Measurements from ENCODE around the gene POLG. TPM values are rescaled to one million over a fixed set of nuclear protein-coding genes. Genes with fewer than 3 reads are reported as not detected.
A peak's percentile ranks its signal among the peaks of the same experiment; 100 is the strongest.

The POLG gene
- total and polyA plus RNA-seq, 2 of the 4 experiments (the other 2 are of a cell fraction): 19.9 to 30.6 TPM

DNA sequence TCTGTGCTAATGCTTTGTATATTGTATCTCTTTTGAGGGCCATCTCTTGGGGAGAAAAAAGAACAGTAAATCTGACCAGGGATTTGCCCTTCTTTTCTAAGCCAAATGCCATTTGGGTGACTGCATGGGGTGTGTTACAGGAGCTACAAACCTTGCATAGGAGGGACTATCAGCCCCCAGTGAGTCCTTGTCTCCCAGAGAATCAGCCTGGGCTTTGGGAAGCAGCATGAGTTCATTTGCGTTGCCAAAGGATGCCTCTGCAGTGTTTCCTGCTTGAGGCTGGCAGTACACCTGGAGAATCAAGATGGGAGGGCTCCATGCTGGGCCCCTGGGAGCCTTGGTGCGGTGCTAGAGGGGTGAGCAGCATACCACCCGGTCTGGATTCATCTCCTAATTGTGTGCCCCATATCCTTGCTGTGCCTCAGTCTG lies 49.6 kb upstream of the POLG start (continued):
- TF ChIP-seq SMC3 (IDR thresholded peaks at IDR 0.05; ENCODE audit: low read depth, low read length) (no peak), RCOR1 (IDR thresholded peaks at IDR 0.05; ENCODE audit: insufficient replicate concordance, low read length) (no peak)

DNA sequence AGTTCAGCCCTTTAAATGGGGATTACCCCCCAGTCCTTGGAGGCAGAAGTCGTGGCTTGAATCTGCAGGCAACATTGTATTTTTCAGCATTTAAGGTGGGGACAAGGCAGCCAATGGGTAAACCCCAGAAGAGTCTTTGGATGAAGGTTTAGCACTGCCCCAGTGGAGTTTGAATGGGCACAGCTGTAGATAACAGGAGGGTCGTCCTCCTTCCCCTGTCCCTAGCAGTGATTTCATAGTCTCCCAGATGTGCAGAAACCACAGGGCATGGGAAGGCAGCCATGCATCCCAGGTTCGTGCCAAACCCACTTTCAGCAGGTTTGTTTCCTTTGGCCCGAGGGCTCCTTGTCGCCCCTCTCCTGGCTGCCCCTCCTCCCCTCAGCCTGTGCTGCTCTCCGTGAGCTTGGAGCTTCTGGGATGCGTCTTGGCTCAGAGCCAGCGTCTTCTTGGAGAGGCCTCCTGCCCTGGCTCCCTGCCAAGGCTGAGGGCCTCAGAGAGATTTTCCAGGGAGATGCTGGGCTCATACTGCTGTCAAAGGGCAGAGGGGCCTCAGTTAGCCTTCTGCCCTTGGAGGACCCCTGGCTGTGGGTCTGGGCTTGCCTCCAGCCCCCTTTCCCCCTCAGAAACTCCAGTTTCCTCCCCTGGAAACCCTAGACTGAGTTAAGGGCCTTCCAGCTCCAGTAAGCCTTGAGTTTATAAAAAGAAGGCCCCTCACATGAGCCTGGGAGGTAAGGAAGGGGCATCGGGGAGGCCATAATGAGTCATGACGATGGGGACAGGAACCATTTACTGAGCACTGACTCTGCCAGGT lies 48.9 kb upstream of the POLG start:
- ATAC-seq (ENCODE audit: low read depth) (no peak), DNase-seq (peak; percentile 11)
- Histone ChIP-seq H2BK20ac (ENCODE audit: low read depth, low read length) (no peak overlapping the region), H3K4ac (ENCODE audit: low read depth, low read length) (no peak overlapping the region), H3K27ac (ENCODE audit: insufficient read depth, low read length) (no peak overlapping the region), H2AK5ac (ENCODE audit: low read depth, low read length) (no peak overlapping the region), H3K4me2 (ENCODE audit: low read depth, low read length) (no peak overlapping the region), H2AFZ (replicated peaks; ENCODE audit: low read length, poor library complexity) (no peak overlapping the region), H3K14ac (replicated peaks; ENCODE audit: low read depth, low read length) (no peak overlapping the region), H3K18ac (ENCODE audit: low read depth, low read length) (no peak overlapping the region), H4K5ac (ENCODE audit: low read depth, low read length) (no peak overlapping the region), H3K36me3 (ENCODE audit: control insufficient read depth, insufficient read depth, low read length) (no peaks in the 10 kb centered on the region), H3K9me1 (ENCODE audit: insufficient read depth, low read length) (no peaks in the 10 kb centered on the region), H3K79me1 (ENCODE audit: low read depth in 1 of 2, low read length in 2 of 2) (no peaks in the 10 kb centered on the region), H2BK120ac (ENCODE audit: low read depth, low read length) (no peak overlapping the region), H3K4me1 (ENCODE audit: control insufficient read depth, insufficient read depth, low read length) (no peaks in the 10 kb centered on the region), H4K20me1 (ENCODE audit: insufficient read depth, low read length) (no peaks in the 10 kb centered on the region), H3K23ac (ENCODE audit: low read depth, low read length) (no peak overlapping the region), H3K56ac (ENCODE audit: extremely low read depth, insufficient read depth, low read length) (no peak overlapping the region), H3K27me3 (ENCODE audit: control insufficient read depth, insufficient read depth, low read length) (peaks cover 74% of the 10 kb centered on the region), H3K9ac (ENCODE audit: low read depth, low read length) (no peak overlapping the region), H4K91ac (ENCODE audit: insufficient read depth, low read depth, low read length) (no peak overlapping the region), H3K4me3 (ENCODE audit: insufficient read depth, low read depth, low read length) (no peak overlapping the region), H2BK15ac (ENCODE audit: low read depth, low read length) (no peak overlapping the region), H2AK9ac (replicated peaks; ENCODE audit: low read depth, low read length, poor library complexity) (peak overlapping the region; percentile 84), H4K8ac (ENCODE audit: low read depth in 2 of 2, low read length in 2 of 2) (no peak overlapping the region), H3K9me3 (ENCODE audit: control insufficient read depth, insufficient read depth, low read length) (no peaks in the 10 kb centered on the region; the same call in 1 of the 2 replicates), H2BK5ac (ENCODE audit: low read depth, low read length, poor library complexity, severe bottlenecking) (no peak overlapping the region)
- in situ Hi-C loops (cut with MboI; ENCODE audit: low sequenced_read_pairs): no loop called here
- WGBS, 2 experiments (ENCODE audit: extremely low coverage in 2 of 2, insufficient read length in 1 of 2): 10% methylated on average over 5 of the region's 10 CpGs; no CpG with 5 or more reads in 1 of the 2 experiments
- POLR2A ChIA-PET (ENCODE audit: unreplicated experiment): no interaction called here
- intact Hi-C loops (cut with micrococcal nuclease): no loop called here
- dilution Hi-C loops (cut with HindIII; ENCODE audit: low sequenced_read_pairs, unreplicated experiment): no loop called here
- TF ChIP-seq, protein P1, sequence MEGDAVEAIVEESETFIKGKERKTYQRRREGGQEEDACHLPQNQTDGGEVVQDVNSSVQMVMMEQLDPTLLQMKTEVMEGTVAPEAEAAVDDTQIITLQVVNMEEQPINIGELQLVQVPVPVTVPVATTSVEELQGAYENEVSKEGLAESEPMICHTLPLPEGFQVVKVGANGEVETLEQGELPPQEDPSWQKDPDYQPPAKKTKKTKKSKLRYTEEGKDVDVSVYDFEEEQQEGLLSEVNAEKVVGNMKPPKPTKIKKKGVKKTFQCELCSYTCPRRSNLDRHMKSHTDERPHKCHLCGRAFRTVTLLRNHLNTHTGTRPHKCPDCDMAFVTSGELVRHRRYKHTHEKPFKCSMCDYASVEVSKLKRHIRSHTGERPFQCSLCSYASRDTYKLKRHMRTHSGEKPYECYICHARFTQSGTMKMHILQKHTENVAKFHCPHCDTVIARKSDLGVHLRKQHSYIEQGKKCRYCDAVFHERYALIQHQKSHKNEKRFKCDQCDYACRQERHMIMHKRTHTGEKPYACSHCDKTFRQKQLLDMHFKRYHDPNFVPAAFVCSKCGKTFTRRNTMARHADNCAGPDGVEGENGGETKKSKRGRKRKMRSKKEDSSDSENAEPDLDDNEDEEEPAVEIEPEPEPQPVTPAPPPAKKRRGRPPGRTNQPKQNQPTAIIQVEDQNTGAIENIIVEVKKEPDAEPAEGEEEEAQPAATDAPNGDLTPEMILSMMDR (conservative IDR thresholded peaks at IDR 0.05; ENCODE audit: low read depth, low read length): no peak
- TF ChIP-seq RCOR1 (IDR thresholded peaks at IDR 0.05; ENCODE audit: insufficient replicate concordance, low read length): no peak
- TF ChIP-seq CHD1 (IDR thresholded peaks at IDR 0.05; ENCODE audit: low read depth, low read length): no peak
- TF ChIP-seq RAD21 (IDR thresholded peaks at IDR 0.05; ENCODE audit: low read length): no peak
- TF ChIP-seq POLR2A (IDR thresholded peaks at IDR 0.05; ENCODE audit: low read depth, low read length): no peak
- BruUV-seq (replicated peaks): no TSS peak
- CTCF ChIA-PET: no interaction called here

Data from IMR-90 (cell line).